HG02571 (cell line): ENCODE results near the gene SMIM24.
"Not testable (repeated sequence)": the region's sequence is repeated elsewhere in the genome, so short reads cannot be mapped to it uniquely, and the experiment has no call there.

ENCODE experiments used
- ATAC-seq: cut with Tn5 transposase; IDR thresholded peaks from one replicate; pipeline ENCODE4 v1.9.1; 2021; ENCODE audit warnings: mild to moderate bottlenecking, moderate library complexity; ENCODE audit not compliant: unreplicated experiment

SMIM24 gene

DNA sequence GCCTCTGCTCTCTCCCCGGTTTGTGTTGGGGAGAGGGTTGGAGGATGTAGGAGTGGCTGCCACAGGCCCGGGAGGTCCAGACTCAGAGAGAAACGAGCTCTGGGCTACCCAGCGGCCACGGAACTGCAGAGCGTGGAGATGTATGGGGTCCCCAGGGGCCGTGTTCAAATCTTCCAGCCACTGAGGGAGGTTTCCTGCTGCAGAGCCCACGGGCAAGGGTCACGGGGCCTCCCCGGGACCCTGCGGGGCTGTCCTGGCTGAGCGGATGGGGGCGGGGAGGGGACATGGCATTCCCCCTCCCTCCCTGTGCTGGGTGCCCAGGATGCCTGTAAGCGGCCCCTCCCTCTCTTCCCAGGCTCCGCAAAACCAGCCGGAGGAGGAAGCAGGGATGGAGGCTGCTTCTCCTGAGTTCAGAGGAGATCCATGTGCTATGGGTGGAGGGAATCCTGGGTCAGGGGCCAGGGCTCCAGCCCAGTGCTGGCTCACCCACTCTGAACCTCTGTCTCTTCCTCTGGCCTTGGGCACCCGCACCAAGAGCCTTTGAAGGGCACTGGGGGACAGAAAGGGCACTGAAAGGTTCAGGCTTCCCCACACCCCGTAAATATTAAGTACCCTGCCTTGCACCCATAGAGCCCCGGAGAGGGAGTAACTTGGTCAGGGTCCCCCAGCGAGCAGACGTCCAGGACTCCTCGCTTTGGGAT lies 22.6 kb downstream of the SMIM24 start:
- ATAC-seq = no peak

DNA sequence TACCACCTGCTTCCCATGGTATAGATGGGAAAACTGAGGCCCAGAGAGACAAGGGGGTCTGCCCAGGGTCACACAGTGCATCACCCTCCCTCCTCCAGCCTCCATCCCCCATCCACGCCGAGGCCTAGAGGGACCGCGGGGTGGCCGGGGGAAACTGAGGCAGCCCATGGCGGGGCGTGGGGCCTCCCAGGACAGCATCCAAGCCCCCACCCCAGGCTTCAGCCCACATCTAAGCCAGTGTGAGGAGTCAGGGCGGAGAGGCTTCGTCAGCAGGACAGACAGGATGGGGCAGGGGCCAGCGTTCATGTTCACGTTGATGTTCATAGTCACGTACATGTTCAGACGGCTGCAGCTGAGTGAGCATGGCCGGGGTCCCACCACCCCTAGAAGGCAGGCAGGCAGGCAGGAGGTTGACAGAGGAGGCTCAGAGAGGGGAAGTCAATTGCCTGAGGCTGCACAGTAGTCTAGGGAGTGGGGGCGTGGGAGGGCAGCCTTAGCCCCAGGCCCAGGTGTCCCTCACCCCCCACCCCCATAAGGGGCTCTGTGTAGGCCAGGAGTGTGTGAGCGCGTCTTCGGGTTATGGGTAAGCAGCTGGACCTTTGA lies 23.3 kb downstream of the SMIM24 start:
- ATAC-seq = no peak

DNA sequence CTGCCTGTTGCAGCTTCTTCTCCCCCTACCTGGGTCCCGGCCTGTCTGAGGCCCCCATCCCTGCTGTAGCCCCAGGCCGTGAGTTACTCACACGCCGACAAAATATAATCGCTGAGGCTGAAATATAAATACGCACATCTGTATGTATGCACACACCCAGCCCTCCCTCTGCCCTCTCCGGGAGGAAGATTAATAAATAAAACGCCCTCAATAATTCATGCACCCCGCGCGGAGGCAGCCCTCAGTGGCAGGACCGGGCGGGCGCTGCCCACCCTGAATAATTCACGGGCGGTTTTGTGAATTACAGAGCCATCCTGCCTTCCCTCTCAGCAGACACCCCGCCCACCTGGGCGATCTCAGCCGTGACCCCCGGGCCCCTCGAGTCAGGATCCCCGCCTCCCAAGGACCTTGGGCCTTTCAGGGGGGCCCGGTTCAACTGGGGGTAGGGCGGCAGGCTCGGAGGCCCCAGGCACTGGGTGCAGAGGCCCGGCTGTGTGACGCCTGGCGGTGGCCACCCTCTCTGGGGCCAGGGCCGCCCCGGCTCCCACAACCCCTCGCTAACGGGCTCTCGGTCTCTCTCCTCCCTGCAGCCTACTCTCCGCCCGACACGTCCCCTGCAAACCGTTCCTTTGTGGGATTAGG lies 24.2 kb downstream of the SMIM24 start:
- no peak for ATAC-seq

DNA sequence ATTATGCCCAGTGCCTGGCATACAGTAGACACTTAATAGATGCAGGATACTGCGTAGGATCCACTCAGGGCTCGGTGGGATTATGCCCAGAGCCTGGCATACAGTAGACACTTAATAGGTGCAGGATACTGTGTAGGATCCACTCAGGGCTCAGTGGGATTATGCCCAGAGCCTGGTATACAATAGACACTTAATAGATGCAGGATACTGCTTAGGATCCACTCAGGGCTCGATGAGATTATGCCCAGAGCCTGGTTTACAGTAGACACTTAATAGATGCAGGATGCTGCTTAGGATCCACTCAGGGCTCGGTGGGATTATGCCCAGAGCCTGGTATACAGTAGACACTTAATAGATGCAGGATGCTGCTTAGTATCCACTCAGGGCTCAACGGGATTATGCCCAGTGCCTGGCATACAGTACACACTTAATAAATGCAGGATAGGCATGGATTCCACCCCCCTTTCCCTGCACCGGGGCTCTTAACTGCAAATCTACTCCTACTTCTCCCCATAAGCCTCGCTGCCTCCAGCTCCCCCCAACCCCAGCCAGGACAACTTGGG lies 24.9 kb downstream of the SMIM24 start:
- ATAC-seq = no peak

DNA sequence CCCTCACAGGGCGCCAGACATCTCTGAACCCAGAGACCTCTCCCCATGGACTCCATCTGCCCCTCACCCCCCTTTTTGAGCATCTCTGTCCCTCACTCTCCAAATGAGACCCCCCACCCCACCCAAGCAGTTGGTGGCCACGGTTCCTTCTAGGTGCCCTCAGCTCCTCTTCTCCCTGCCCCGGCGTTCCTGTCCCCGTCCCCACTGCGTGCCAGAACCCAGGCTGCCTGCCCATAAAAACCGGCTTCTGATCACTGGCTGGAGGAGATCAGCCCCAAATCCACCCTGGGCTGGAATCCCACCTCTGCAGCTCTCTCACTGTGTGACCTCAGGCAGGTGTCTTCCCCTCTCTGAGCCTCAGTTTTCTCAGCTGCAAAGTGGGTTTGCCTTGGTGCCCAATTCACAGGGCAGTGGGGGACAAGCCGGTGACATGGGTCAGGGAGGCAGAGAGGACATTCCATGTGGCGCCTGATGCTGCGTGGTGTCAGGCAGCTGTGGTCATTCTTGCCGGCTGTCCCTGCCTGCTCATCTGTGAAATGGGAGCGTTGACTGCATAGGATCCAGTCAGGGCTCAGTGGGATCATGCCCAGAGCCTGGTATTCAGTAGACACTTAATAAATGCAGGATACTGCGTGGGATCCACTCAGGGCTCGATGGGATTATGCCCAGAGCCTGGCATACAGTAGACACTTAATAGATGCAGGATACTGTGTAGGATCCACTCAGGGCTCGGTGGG lies 25.5 kb downstream of the SMIM24 start:
- ATAC-seq = no peak

DNA sequence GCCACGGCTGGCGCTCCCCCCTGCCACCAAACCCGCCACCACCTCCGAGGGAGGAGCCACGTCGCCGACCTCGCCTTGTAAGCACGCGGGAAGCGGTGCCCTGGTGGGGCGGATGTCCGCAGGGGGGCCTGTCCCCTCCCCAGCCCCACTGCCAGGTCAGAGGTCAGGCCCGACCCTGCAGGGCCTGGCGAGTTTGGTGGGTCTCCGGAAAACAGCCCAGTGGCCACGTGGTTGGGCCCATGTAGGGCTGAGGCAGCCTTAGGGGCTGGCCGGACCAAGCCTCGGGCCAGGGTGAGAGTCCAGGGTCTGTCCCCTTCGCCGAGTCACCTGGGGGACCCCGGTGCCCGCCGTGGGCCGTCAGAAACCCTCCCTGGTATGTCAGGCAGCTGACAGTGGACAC lies 26.5 kb downstream of the SMIM24 start:
- no peak for ATAC-seq

DNA sequence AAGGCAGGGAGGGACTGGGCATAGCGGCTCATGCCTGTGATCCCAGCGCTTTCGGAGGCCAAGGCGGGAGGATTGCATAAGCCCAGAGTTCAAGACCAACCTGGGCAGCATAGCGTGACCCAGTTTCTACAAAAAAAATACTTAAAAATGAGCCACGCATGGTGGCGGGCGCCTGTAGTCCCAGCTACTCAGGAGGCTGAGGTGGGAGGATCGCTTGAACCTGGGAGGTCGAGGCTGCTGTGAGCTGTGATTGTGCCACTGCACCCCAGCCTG lies 27.4 kb downstream of the SMIM24 start:
- ATAC-seq = not testable (repeated sequence)

DNA sequence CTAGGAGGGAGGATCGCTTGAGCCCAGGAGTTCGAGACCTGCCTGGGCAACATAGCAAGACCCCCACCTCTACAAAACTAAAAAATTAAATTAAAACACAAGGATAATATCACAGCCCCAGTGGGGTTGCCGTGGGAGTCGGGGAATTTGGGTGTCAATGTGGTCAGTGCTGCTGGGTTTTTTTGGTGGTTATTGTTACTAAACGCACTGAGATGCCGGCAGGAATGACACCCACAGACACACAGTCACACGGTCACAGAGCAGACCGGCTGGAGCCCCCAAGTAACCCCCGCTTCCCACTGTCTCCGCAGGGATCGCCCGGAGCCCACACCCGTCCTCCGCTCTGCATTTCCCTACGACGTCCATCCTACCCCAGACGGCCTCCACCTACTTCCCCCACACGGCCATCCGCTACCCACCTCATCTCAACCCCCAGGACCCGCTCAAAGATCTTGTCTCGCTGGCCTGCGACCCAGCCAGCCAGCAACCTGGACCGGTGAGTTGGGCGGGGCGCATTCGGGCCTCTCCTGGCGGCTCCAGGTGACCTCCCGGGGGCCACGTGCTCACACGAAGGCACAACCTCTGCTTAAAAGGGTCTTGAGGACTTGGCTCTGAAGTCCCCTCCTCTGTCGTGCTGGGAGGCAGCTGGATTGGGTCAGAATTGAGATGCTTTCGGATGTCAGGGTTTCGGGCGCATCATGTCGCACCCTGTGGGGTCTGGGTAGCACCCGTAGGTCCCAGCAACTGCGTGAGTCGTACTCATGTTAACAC lies 28.0 kb downstream of the SMIM24 start:
- no peak for ATAC-seq

DNA sequence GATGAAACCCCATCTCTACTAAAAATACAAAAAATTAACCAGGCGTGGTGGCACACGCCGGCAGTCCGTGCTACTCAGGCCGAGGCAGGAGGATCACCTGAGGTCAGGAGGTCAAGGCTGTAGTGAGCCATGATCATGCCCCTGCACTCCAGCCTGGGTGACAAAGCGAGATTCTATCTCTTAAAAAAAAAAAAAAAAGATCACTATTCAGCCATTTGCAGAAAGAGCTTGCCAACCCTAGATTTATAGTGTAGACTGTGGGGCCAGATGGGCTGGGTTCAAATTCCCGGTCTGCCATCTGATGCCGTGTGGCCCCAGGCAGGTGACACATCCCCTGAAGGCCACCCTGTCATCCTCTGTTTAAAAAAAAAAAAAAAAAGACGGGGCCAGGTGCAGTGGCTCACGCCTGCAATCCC lies 28.9 kb downstream of the SMIM24 start:
- ATAC-seq = no peak

DNA sequence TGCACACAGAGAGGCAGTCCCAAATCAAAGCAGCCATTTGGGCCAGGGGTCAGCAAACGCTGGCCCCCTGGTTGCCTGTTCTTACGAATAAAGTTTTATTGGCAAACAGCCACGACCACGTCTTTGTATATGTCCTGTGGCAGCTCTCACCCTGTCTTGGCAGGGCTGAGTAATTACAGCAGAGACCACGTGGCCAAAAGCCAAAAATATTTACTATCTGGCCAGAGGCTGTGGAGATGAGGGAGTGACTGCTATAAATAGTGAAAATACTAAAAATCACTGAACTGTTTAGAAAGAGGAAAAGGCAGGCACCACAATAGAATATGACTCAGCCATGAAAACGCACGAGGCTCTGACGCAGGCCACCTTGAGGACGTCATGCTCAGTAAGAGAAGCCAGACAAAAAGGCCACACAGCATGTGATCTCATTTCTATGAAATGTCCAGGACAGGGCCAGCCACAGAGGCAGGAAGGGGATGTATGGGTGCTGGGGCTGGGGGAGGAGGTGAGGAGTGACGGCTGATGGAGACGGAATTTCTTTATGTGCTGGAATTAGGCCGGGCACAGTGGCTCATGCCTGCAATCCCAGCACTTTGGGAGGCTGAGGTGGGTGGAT lies 29.4 kb downstream of the SMIM24 start:
- ATAC-seq = no peak

DNA sequence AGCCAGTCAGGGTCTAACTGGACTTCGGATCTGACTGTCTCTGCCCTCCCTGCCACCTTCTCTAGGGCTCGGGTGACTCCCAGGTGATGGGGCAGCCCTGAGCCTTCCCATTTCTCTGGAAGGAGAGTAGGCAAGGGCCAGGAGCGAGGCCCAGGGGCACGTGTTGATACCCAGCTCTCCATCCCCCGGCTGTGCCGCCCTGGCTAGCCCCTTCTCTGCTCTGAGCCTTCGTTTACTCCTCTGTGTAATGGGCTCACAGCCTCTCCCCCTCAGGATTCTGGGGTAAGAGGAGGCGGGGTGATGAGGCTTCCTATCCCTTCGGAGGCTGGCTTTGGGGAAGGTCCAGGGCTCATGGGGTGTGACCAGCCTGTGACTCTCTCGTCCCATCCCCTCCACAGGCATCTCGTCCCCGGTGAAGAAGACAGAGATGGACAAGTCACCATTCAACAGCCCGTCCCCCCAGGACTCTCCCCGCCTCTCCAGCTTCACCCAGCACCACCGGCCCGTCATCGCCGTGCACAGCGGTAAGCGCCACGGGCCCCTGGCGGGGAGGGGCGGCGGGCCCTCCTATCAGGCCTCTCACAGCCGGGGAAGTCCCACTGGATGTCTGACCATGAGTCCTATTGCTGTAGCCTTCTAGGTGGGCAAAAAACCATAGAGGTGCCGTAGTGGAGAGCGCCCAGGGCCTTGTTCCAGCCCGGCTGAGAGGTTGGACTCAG lies 31.6 kb downstream of the SMIM24 start:
- ATAC-seq = no peak

DNA sequence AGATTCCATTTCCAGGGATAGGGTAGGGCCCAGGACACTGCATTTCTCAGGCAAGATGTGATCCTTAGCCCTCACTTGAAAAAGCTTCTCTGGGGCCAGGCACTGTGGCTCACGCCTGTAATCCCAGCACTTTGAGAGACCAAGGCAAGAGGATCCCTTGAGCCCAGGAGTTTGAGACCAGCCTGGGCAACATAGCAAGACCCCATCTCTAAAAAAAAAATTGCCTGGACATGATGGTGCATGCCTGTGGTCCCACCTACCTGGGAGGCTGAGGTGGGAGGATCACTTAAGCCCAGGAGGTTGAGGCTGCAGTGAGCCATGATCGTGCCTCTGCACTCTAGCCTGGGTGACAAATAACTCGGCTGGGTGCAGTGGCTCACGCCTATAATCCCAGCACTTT lies 33.7 kb downstream of the SMIM24 start:
- not testable (repeated sequence) for ATAC-seq

DNA sequence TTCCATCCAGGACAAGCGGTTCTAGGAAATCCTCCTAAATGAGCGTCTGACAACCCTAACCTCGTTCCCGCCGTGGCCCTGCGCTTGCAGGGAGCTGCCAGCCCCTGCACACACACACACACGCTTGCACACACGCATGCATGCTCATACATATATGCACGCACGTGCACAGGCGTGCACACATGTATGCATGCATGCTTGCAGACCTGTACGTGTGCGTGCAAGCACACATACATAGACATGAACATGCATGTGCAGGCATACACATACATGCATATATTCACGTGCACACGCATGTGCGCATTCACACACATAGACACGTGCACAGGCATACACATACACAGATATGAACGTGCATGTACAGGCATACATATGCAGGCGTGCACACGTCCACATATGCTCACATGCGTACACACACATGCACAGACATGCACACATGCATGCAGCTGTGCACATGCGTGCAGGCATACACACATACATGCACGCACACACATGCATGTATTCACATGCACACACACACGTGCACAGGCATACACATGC lies 35.6 kb downstream of the SMIM24 start:
- ATAC-seq = no peak

DNA sequence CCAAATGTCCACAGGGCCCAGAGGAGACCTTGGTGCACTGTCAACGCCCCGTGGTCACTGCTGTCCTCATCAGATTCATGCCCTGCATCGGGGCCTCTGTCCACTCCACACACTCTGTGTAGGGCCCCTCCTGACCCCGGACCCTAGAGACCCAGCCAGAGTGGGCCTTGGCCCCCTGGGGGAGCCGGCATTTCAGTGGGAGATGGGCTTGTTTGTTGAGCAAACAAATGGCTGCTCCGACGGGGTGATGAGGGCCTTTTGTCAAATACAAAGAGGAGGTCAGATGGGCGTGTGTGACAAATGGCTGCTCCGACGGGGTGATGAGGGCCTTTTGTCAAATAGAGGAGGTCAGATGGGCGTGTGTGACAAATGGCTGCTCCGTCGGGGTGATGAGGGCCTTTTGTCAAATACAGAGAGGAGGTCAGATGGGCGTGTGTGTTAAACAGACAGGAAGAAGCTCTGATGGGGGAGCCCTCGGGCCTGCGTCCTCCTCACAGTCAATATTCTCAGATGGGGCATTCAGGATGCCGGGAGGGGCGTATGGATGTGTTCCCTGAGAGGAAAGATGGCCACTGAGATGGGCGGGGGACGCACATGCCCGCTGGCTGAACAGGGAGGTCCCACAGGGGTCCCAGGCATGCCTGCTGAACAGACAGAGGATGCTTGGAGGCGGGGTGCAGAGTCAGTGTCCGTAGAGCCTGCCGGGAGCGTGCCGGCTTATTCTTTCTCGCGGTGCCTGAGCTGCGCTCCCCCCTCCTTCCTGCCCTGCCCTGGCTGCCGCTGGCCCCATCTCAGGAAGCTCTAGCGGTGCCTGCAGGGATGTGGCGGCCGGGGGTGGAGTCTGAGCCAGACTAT lies 36.3 kb downstream of the SMIM24 start:
- ATAC-seq = no peak

DNA sequence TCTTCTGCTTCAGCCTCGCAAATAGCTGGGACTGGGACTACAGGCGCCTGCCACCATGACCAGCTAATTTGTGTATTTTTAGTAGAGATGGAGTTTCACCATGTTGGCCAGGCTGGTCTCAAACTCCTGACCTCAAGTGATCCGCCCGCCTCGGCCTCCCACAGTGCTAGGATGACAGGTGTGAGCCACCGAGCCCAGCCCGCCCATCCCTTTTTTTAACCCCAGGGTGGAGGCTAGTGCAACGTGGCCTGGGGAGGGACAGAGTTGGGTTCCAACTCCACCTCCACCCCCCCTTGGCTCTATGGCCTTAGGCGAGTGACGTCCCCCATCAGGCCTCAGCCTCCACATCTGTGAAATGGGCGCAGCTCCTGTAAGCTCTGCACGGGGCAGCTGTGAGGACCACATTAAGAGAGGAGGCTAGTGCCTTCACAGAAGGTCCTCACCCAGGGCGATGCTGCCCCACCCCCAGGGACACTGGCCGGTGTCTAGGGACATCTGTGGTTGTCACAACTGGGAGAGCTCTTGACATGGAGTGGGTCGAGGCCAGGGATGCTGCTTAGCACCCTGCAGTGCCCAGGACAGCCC lies 37.7 kb downstream of the SMIM24 start:
- ATAC-seq = no peak

DNA sequence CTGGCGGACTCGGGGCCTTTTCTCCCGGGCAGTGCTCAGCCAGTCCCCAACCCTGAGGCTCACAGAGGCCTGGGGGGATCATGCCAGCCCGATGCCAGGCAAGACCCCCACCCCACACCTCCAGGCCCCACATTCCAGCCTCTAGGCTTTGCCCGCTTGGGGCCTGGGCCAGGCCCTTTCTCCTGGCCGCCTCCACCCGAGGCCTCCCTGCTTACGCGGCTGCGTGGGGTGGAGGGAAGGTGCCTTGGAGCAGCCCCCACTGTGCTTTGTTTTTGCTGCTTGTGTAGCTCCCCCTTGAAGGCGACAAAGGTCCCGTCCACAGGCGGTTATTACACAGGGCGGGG lies 38.4 kb downstream of the SMIM24 start:
- no peak for ATAC-seq

DNA sequence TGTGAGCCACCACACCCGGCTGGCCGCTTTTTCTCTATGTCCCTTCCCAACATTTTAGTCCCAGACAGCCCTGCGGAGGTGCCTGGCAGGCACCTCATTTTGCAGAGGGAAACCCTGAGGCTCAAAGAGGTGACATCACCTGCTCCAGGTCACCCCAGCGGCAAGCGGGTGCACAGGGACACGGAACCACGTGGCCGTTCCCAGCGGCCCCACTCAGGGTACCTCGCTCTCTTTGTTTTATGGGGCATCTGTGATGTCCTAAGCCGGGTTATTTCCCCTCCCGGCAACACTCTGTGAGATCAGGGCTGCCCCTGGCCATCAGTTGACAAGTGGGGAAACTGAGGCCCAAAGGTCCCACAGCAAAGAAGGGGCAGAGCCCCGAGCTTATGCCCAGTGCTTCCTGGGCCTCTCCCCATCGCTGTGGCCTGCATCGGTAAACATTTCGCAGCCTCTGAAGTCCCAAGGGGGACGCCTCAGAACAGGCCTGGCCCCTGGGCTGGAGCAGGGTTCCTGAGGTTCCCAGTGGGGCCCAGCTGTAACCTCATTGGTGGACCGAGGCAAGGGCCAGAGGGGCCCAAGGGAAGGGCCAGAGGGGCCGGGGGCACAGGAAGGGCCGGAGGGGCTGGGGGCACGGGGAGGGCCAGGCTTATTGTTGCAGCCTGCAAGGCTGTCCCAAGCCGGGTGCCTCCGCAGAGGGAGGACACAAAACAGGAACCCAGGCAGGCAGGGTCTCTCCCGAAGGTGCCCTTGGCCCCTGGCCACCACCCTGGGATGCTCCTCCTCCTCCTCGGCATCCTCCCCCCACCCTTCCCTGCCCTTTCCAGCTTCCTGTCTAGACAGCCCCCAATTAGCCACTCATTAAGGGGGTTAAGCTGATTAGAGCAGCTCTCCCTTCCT lies 39.0 kb downstream of the SMIM24 start:
- ATAC-seq = no peak
